Measurements from ENCODE around the gene PTPRA. TPM values are rescaled to one million over a fixed set of nuclear protein-coding genes. Genes with fewer than 3 reads are reported as not detected.

The PTPRA gene
- total RNA-seq, 1 donor from 2014 or later, result 43.6 TPM

- DNase-seq (no peak), ATAC-seq (ENCODE audit: low read depth) (no peak)
- TF ChIP-seq CTCF (IDR thresholded peaks at IDR 0.05), result no peak
- Mint-ChIP-seq H3K9me3 (no peaks in the 10 kb centered on the region), H3K4me1 (peaks cover 2% of the 10 kb centered on the region), H3K4me3 (no peak overlapping the region), H3K27ac (no peak overlapping the region), H3K36me3 (ENCODE audit: low read depth) (peaks cover 2% of the 10 kb centered on the region), H3K27me3 (no peaks in the 10 kb centered on the region)
- intact Hi-C loops (cut with micrococcal nuclease), result no loop called here
- ChIA-PET POLR2A (no interaction called here), CTCF (no interaction called here)
Measured at GRCh38 chr20:2909953-2910352, 36.7 kb downstream of the PTPRA start.

- no peak for TF ChIP-seq CTCF (IDR thresholded peaks at IDR 0.05)
- Mint-ChIP-seq H3K36me3 (ENCODE audit: low read depth) (peaks cover 2% of the 10 kb centered on the region), H3K27ac (no peak overlapping the region), H3K9me3 (no peaks in the 10 kb centered on the region), H3K4me1 (peaks cover 2% of the 10 kb centered on the region), H3K4me3 (no peak overlapping the region), H3K27me3 (no peaks in the 10 kb centered on the region)
- POLR2A ChIA-PET, result no interaction called here
- DNase-seq (no peak), ATAC-seq (ENCODE audit: low read depth) (peak; percentile 28)
- intact Hi-C loops (cut with micrococcal nuclease), result no loop called here
- CTCF ChIA-PET, result no interaction called here
Measured at GRCh38 chr20:2911200-2911599, 37.9 kb downstream of the PTPRA start.

- H3K9me3 Mint-ChIP-seq, result no peaks in the 10 kb centered on the region
- TF ChIP-seq CTCF (IDR thresholded peaks at IDR 0.05), result no peak
- no peak overlapping the region for H3K4me3 Mint-ChIP-seq
- DNase-seq (no peak), ATAC-seq (ENCODE audit: low read depth) (no peak)
- H3K4me1 Mint-ChIP-seq, result peaks cover 4% of the 10 kb centered on the region
- ChIA-PET CTCF (no interaction called here), POLR2A (no interaction called here)
- intact Hi-C loops (cut with micrococcal nuclease), result loop anchor here (1.0 kb wide), 1 partner anchor 87 kb away; no protein-coding TSS in a partner anchor
- no peak overlapping the region for H3K27ac Mint-ChIP-seq
- no peaks in the 10 kb centered on the region for H3K27me3 Mint-ChIP-seq
- H3K36me3 Mint-ChIP-seq (ENCODE audit: low read depth), result peaks cover 5% of the 10 kb centered on the region
Measured at GRCh38 chr20:2914160-2914559, 40.9 kb downstream of the PTPRA start.

- H3K4me1 Mint-ChIP-seq, result peaks cover 25% of the 10 kb centered on the region
- POLR2A ChIA-PET, result no interaction called here
Measured at GRCh38 chr20:2917266-2917665, 44.0 kb downstream of the PTPRA start.

More at GRCh38 chr20:2917266-2917665, 44.0 kb downstream of the PTPRA start:
- no peak for ATAC-seq (ENCODE audit: low read depth)
- CTCF ChIA-PET, result no interaction called here
- H3K27ac Mint-ChIP-seq, result no peak overlapping the region
- no peak for TF ChIP-seq CTCF (IDR thresholded peaks at IDR 0.05)
- intact Hi-C loops (cut with micrococcal nuclease), result no loop called here
- H3K36me3 Mint-ChIP-seq (ENCODE audit: low read depth), result peaks cover 5% of the 10 kb centered on the region
- no peaks in the 10 kb centered on the region for H3K9me3 Mint-ChIP-seq
- no peak overlapping the region for H3K4me3 Mint-ChIP-seq
- no peaks in the 10 kb centered on the region for H3K27me3 Mint-ChIP-seq
- DNase-seq, result no peak

All from activated B cell treated with CpG ODN at 0.5 μM for 24 hours (primary cell).